Measurements from ENCODE around the gene MLIP. TPM values are rescaled to one million over a fixed set of nuclear protein-coding genes. Genes with fewer than 3 reads are reported as not detected.

MLIP gene, protein sequence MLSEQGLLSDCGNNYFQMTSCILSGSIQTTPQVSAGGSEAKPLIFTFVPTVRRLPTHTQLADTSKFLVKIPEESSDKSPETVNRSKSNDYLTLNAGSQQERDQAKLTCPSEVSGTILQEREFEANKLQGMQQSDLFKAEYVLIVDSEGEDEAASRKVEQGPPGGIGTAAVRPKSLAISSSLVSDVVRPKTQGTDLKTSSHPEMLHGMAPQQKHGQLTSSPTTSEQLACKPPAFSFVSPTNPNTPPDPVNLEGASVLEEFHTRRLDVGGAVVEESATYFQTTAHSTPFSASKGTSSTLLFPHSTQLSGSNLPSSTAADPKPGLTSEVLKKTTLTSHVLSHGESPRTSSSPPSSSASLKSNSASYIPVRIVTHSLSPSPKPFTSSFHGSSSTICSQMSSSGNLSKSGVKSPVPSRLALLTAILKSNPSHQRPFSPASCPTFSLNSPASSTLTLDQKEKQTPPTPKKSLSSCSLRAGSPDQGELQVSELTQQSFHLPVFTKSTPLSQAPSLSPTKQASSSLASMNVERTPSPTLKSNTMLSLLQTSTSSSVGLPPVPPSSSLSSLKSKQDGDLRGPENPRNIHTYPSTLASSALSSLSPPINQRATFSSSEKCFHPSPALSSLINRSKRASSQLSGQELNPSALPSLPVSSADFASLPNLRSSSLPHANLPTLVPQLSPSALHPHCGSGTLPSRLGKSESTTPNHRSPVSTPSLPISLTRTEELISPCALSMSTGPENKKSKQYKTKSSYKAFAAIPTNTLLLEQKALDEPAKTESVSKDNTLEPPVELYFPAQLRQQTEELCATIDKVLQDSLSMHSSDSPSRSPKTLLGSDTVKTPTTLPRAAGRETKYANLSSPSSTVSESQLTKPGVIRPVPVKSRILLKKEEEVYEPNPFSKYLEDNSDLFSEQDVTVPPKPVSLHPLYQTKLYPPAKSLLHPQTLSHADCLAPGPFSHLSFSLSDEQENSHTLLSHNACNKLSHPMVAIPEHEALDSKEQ
- not detected in 2 replicates for total RNA-seq

DNA sequence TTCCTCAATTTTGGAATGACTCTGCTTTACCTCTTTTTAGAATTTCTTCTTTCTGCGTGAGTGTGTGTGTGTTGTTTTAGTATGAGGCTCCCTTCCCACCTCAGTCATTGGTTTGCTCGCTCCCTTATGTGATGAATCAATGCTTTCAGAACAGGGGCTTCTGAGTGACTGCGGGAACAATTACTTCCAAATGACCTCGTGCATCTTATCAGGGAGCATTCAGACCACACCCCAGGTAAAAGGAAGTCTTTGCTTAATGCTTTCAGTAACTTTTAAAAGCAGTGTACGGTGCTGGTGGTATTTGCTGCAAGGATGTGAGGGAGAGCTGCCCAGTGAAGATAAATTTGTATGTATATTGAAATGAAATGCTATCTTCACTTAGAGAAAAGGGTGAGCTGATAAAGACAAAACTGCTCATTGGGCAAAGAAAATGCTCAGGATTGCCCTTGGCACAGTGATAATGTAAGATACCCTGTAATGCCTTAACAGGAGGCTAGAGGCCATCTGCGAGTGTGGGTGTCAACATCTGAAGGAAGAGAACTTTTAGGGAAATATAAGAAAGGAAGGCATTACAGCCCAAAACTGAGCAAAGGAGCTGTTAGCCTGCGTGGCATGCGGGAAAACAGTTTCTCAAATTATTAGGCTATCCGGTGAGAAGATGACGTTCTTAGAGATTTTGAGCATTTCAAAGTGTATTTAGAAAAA lies at the start of gene MLIP:
TSS of gene MLIP (plus strand) at position 103 of the 705 bp plus-strand sequence. CDS start at position 140, 37 bp downstream.
- TF ChIP-seq, protein P1, sequence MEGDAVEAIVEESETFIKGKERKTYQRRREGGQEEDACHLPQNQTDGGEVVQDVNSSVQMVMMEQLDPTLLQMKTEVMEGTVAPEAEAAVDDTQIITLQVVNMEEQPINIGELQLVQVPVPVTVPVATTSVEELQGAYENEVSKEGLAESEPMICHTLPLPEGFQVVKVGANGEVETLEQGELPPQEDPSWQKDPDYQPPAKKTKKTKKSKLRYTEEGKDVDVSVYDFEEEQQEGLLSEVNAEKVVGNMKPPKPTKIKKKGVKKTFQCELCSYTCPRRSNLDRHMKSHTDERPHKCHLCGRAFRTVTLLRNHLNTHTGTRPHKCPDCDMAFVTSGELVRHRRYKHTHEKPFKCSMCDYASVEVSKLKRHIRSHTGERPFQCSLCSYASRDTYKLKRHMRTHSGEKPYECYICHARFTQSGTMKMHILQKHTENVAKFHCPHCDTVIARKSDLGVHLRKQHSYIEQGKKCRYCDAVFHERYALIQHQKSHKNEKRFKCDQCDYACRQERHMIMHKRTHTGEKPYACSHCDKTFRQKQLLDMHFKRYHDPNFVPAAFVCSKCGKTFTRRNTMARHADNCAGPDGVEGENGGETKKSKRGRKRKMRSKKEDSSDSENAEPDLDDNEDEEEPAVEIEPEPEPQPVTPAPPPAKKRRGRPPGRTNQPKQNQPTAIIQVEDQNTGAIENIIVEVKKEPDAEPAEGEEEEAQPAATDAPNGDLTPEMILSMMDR (IDR thresholded peaks at IDR 0.05; ENCODE audit: insufficient read depth, low read depth, low read length), result no peak
- no peak within 1 kb of the TSS for H3K4me3 ChIP-seq (ENCODE audit: low read depth, low read length)
- no peak for DNase-seq (ENCODE audit: low read depth)

- no peak for DNase-seq (ENCODE audit: low read depth)
- TF ChIP-seq, protein P1 (IDR thresholded peaks at IDR 0.05; ENCODE audit: insufficient read depth, low read depth, low read length), result no peak
- H3K4me3 ChIP-seq (ENCODE audit: low read depth, low read length), result no peak overlapping the region
These were observed 48.1 kb upstream of the MLIP start for GRCh38 chr6:54063228-54063539.

- no peak for DNase-seq (ENCODE audit: low read depth)
- no peak overlapping the region for H3K4me3 ChIP-seq (ENCODE audit: low read depth, low read length)
- TF ChIP-seq, protein P1 (IDR thresholded peaks at IDR 0.05; ENCODE audit: insufficient read depth, low read depth, low read length), result no peak
These were observed 42.5 kb upstream of the MLIP start for GRCh38 chr6:54068694-54069093.

DNA sequence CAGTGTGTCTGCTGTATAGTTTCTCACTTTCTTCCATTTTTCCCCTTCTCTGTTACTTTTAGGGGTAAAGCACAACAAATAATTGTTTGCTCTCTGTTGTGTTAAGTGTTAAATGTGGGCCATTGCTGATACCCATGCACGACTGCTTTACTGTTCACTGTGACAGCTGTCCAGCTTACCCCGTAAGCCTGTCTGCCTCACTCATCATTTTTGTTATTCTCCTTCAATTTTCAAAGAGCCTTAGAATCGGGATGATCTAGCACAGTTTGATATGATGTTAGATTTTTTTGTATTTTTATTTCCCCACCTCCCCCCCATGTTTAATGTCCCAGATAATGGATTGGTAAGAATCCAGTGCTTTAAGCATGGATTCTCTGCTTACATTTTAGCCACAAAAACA lies 41.2 kb upstream of the MLIP start:
- H3K4me3 ChIP-seq (ENCODE audit: low read depth, low read length), result peak overlapping the region; percentile 43
- TF ChIP-seq, protein P1 (IDR thresholded peaks at IDR 0.05; ENCODE audit: insufficient read depth, low read depth, low read length), result no peak
- DNase-seq (ENCODE audit: low read depth), result no peak

GRCh38 chr6:54071821-54072340 lies 39.4 kb upstream of the MLIP start:
- TF ChIP-seq, protein P1 (IDR thresholded peaks at IDR 0.05; ENCODE audit: insufficient read depth, low read depth, low read length), result no peak
- H3K4me3 ChIP-seq (ENCODE audit: low read depth, low read length), result no peak overlapping the region
- peak; percentile 45 for DNase-seq (ENCODE audit: low read depth)

DNA sequence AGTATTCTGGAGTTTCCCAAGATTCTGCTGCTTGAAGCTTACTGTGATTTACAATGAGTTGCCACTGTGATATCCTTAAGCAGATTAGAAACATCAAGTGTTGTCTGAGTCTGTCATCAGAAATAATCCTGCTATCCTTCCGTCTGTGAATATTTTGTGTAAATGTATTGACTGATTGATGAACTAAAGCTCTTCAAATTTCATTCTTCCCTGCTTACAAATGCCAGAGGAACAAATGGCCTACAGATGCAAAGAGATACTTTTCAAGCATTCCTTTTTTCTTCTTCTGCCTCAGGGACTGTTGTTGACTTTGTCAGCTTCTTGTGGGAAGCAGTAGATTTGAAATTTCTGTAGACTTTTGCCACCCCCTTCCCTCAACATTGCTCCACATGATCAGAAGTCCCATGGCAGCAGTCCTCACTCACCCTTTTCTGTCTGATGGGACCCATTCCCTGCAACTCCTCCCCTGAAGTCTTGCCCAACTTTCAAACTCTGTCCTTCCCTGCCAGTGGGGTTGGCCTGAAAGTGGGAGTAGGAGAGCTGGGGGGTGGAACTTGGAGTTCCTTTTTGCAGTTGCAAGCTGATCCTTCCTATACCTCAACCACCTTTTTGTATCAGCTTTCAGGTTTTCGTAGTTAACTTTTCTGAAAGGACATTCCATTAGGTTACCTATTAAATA lies 38.5 kb upstream of the MLIP start:
- TF ChIP-seq, protein P1 (IDR thresholded peaks at IDR 0.05; ENCODE audit: insufficient read depth, low read depth, low read length), result no peak
- no peak overlapping the region for H3K4me3 ChIP-seq (ENCODE audit: low read depth, low read length)
- DNase-seq (ENCODE audit: low read depth), result no peak
